Mesenchymal stem cell (in vitro differentiated cells and primary cell): Measurements from ENCODE around the gene GMPPA. TPM values are rescaled to one million over a fixed set of nuclear protein-coding genes. Genes with fewer than 3 reads are reported as not detected.
A peak's percentile ranks its signal among the peaks of the same experiment; 100 is the strongest.

ENCODE experiments used
- DNase-seq: peaks from one replicate; pipeline ENCODE4 v3.0.0-alpha.2; 2013
- H2AFZ ChIP-seq: one replicate; pipeline ENCODE4 v1.6.1; 2013; ENCODE audit warnings: low read depth, mild to moderate bottlenecking, control low read depth, inconsistent platforms, low read length, moderate library complexity
- H2AK5ac ChIP-seq: 2 replicates; pipeline ENCODE4 v1.6.1; 2013; ENCODE audit warnings: low read length, moderate library complexity, mild to moderate bottlenecking, inconsistent platforms; ENCODE audit not compliant: severe bottlenecking
- H2BK120ac ChIP-seq: one replicate; pipeline ENCODE4 v1.6.1; 2013; ENCODE audit warnings: low read depth, mild to moderate bottlenecking, inconsistent platforms, low read length, moderate library complexity
- H2BK12ac ChIP-seq, 2 experiments: one replicate each; pipeline ENCODE4 v1.6.1; 2013; ENCODE audit warnings: inconsistent platforms in 2 of 2, low read length in 2 of 2, mild to moderate bottlenecking in 2 of 2, moderate library complexity in 2 of 2, control low read depth in 1 of 2
- H2BK15ac ChIP-seq: one replicate; pipeline ENCODE4 v1.6.1; 2013; ENCODE audit warnings: mild to moderate bottlenecking, low read depth, inconsistent platforms; ENCODE audit not compliant: poor library complexity, severe bottlenecking
- H2BK5ac ChIP-seq: 2 replicates; pipeline ENCODE4 v1.6.1; 2013; ENCODE audit warnings: low read depth, mild to moderate bottlenecking, low read length, control low read depth, inconsistent platforms; ENCODE audit not compliant: poor library complexity, severe bottlenecking
- H3K14ac ChIP-seq, 2 experiments: one replicate each; pipeline ENCODE4 v1.6.1; 2013; ENCODE audit warnings: inconsistent platforms in 2 of 2, low read length in 2 of 2, control low read depth in 1 of 2, mild to moderate bottlenecking in 1 of 2, moderate library complexity in 1 of 2
- H3K18ac ChIP-seq, 2 experiments: one replicate each; pipeline ENCODE4 v1.6.1; 2013; ENCODE audit warnings: inconsistent platforms in 2 of 2, low read length in 2 of 2, control low read depth in 1 of 2, low read depth in 1 of 2, mild to moderate bottlenecking in 1 of 2
- H3K23ac ChIP-seq, 2 experiments: one replicate each; pipeline ENCODE4 v1.6.1; 2013; ENCODE audit warnings: inconsistent platforms in 2 of 2, low read length in 2 of 2, mild to moderate bottlenecking in 2 of 2, moderate library complexity in 2 of 2, control low read depth in 1 of 2
- H3K27ac ChIP-seq: 2 replicates; pipeline ENCODE4 v1.5.1; 2013; ENCODE audit warnings: mild to moderate bottlenecking, moderate library complexity, low read length, control low read depth, inconsistent platforms; ENCODE audit not compliant: poor library complexity, severe bottlenecking
- H3K27me3 ChIP-seq, 2 experiments: 2 replicates each; pipeline versions ENCODE4 v1.6.1 to v1.7.0; 2013; ENCODE audit warnings: low read length in 2 of 2, mild to moderate bottlenecking in 2 of 2, moderate library complexity in 2 of 2, control low read depth in 1 of 2, inconsistent platforms in 1 of 2; ENCODE audit not compliant: control insufficient read depth in 1 of 2, insufficient read depth in 1 of 2
- H3K36me3 ChIP-seq, 2 experiments: 2 replicates each; pipeline versions ENCODE4 v1.6.1 to v1.7.0; 2013; ENCODE audit warnings: low read length in 2 of 2, control low read depth in 1 of 2, inconsistent platforms in 1 of 2, low read depth in 1 of 2, mild to moderate bottlenecking in 1 of 2; ENCODE audit not compliant: insufficient read depth in 2 of 2, control insufficient read depth in 1 of 2
- H3K4ac ChIP-seq, 2 experiments: one replicate each; pipeline ENCODE4 v1.6.1; 2013; ENCODE audit warnings: inconsistent platforms in 2 of 2, low read length in 2 of 2, mild to moderate bottlenecking in 2 of 2, moderate library complexity in 2 of 2, control low read depth in 1 of 2, low read depth in 1 of 2
- H3K4me1 ChIP-seq: 2 replicates; pipeline ENCODE4 v1.6.1; 2013; ENCODE audit warnings: low read depth, low read length, control low read depth; ENCODE audit not compliant: control insufficient read depth, insufficient read depth
- H3K4me2 ChIP-seq: 2 replicates; pipeline ENCODE4 v1.6.1; 2013; ENCODE audit warnings: low read length, mild to moderate bottlenecking, inconsistent platforms; ENCODE audit not compliant: poor library complexity, severe bottlenecking
- H3K4me3 ChIP-seq, 2 experiments: 2 replicates each; pipeline versions ENCODE4 v1.5.1 to v1.7.0; 2013; ENCODE audit warnings: low read length in 2 of 2, mild to moderate bottlenecking in 2 of 2, control low read depth in 1 of 2, low read depth in 1 of 2; ENCODE audit not compliant: insufficient read depth in 1 of 2
- H3K79me1 ChIP-seq: replicated peaks from 2 replicates; pipeline ENCODE4 v1.6.1; 2013; ENCODE audit warnings: mild to moderate bottlenecking, control low read depth, low read length, inconsistent platforms; ENCODE audit not compliant: poor library complexity, severe bottlenecking
- H3K9ac ChIP-seq: 2 replicates; pipeline ENCODE4 v1.7.0; 2013; ENCODE audit warnings: mild to moderate bottlenecking, low read length, moderate library complexity
- H3K9me3 ChIP-seq: 2 replicates; pipeline ENCODE4 v1.7.0; 2013; ENCODE audit warnings: mild to moderate bottlenecking, low read length; ENCODE audit not compliant: control insufficient read depth
- H4K8ac ChIP-seq: one replicate; pipeline ENCODE4 v1.6.1; 2013; ENCODE audit warnings: inconsistent platforms, mild to moderate bottlenecking, low read length, moderate library complexity
- H4K91ac ChIP-seq: one replicate; pipeline ENCODE4 v1.6.1; 2013; ENCODE audit warnings: mild to moderate bottlenecking, low read length, inconsistent platforms
- WGBS: methylation state at CpG from one replicate; pipeline ENCODE4 v1.1.7; 2013; ENCODE audit warnings: mixed read lengths; 5-methylcytosine and 5-hydroxymethylcytosine counted together
- polyA plus RNA-seq, 2 experiments: library from polyadenylated mRNA; stranded (reverse); fragments of 200-250 nt; gene quantifications; one replicate each; pipeline ENCODE4 v1.2.3, GENCODE V29; 2013

GMPPA gene
- 41.8 TPM for polyA plus RNA-seq (2013, experiment 1 of 2)
- 41.6 TPM for polyA plus RNA-seq (2013, experiment 2 of 2)

DNA sequence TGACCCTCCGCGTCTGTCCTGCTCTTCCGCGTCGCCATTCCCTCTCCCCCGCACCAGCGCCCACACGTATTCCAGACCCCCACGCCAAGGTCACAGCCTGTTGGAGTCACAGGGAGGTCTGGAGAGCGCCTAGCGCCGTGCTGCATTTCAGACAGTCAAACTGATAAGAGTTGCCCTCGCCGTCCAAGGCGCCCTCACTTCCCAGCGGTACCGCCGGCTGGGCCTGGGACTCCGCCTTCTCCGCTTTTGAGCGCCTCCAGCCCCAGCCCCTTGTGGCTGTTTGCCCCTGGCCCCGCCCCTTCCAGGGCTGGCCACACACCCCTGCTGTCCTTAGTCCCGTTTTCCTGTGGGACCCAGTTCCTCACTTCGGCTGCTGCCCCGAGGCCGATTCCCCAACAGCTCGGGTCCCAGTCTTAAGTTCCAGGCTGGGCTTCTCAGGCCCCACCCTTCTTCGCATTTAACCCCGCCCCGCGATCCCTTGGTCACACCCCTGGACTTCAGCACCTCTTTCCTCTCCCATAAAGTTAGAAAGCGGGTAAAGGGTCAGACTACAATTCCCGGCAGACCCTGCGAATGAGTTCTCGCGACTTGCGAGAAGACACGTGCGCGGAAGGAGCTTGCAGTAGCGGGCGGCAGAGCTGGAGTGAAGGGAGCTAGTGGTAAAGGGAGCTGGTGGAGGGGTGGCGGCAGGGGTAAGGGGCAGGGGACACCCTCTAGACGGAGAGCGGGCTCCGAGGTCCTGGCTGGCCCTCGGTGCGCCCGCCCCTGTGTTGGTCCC is at the start of gene GMPPA:
Gene GMPPA (plus strand): TSS at position 612 of the 778 bp plus-strand sequence. CDS start 1,085 bp downstream, outside the sequence.
- under 1% methylated on average over 45 of the region's 49 CpGs for WGBS
- Histone ChIP-seq H3K9ac (peak within 1 kb of the TSS; percentile 96), H4K91ac (peak within 1 kb of the TSS; percentile 93), H2BK12ac (peak within 1 kb of the TSS; percentile 7 to 58), H2BK15ac (peak within 1 kb of the TSS; percentile 63), H2AFZ (peak within 1 kb of the TSS; percentile 59), H3K4me1 (peaks cover 32% of the 10 kb centered on the region), H2BK120ac (peak within 1 kb of the TSS; percentile 24), H3K27me3 (peaks cover 0 to 41% of the 10 kb centered on the region in 2 experiments), H3K18ac (peak within 1 kb of the TSS; percentile 89 to 93), H3K79me1 (peaks cover 23% of the 10 kb centered on the region), H3K4me2 (peak within 1 kb of the TSS; percentile 86), H3K14ac (peak within 1 kb of the TSS; percentile 49 to 93), H2BK5ac (peak within 1 kb of the TSS; percentile 26), H3K4ac (peak within 1 kb of the TSS; percentile 20 to 56), H3K9me3 (no peaks in the 10 kb centered on the region), H3K23ac (no peak within 1 kb of the TSS), H2AK5ac (peak within 1 kb of the TSS; percentile 50), H3K36me3 (peaks cover 19 to 20% of the 10 kb centered on the region in 2 experiments), H3K27ac (peak within 1 kb of the TSS; percentile 82), H4K8ac (peak within 1 kb of the TSS; percentile 91), H3K4me3 (peak within 1 kb of the TSS; percentile 75 to 91)
- DNase-seq = peak; percentile 99

DNA sequence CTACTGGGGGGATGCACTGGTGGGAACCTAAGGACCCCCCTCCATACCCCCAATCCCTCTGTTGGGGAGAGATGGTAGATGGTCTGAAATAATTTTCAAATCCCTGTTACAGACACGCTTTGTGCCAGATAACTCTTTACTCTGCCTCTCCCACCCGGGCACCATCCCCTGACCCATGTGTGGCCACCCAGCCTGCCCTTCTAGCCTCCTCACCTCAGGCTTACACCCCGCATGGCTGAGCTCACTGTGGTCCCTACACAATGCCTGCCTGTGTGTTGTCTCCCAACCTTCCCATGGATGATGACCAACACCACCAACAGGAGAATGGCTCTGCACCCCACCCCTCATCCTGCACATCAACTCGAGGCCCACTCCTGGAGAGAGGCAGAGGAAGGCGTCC is 49.1 kb upstream of the GMPPA start:
- H3K9me3 ChIP-seq = no peaks in the 10 kb centered on the region
- no peak overlapping the region for H2AK5ac ChIP-seq
- no peaks in the 10 kb centered on the region for H3K27me3 ChIP-seq
- no peak overlapping the region for H3K4ac ChIP-seq
- 93% methylated on average over 5 of the region's 5 CpGs for whole genome bisulfite sequencing
- no peak overlapping the region for H3K18ac ChIP-seq
- peaks cover 34% of the 10 kb centered on the region for H3K79me1 ChIP-seq
- no peak overlapping the region for H3K27ac ChIP-seq
- H2BK5ac ChIP-seq = no peak overlapping the region
- H4K91ac ChIP-seq = no peak overlapping the region
- no peak overlapping the region for H2BK15ac ChIP-seq
- H3K9ac ChIP-seq = no peak overlapping the region
- no peak overlapping the region for H2AFZ ChIP-seq
- H3K4me2 ChIP-seq = no peak overlapping the region
- no peak overlapping the region for H3K14ac ChIP-seq
- H3K36me3 ChIP-seq = peaks cover 54 to 63% of the 10 kb centered on the region in 2 experiments
- no peak overlapping the region for H3K23ac ChIP-seq
- no peak overlapping the region for H2BK12ac ChIP-seq
- peaks cover 54% of the 10 kb centered on the region for H3K4me1 ChIP-seq
- DNase-seq = no peak
- H4K8ac ChIP-seq = no peak overlapping the region
- H2BK120ac ChIP-seq = no peak overlapping the region
- no peak overlapping the region for H3K4me3 ChIP-seq

DNA sequence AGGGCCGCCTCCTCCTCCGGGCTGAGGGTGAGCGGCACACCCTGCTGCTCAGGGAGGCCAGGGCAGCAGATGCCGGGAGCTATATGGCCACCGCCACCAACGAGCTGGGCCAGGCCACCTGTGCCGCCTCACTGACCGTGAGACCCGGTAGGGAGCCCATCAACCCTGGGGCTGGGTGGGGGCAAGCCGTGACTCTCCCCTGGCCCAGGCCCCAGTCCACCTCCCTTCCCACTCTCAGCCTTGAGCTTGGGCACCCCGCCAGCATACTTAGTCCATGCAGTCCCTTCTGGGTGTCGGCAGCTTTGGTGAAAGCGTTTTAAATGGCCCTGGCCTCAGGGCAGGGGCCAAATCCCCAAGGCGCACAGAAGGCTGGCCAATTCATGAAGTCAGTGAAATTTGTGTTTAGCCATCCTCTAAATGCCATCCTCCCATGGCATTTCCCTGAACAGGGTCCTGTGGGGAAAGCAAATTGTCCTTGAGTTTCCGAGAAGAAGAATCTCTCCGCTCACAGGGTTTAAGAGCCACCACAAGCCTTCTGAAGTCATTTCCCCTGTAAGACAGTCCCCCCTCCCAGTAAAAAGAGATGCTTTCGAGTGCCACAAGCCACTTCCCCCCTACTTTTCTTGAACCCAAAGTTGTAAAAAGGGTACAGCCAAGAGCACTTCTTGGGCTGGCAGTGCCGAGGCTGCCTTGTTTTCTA is 46.9 kb upstream of the GMPPA start:
- Histone ChIP-seq H4K91ac (no peak overlapping the region), H3K79me1 (peaks cover 29% of the 10 kb centered on the region), H3K36me3 (peaks cover 56 to 61% of the 10 kb centered on the region in 2 experiments), H3K14ac (no peak overlapping the region), H3K27ac (peak overlapping the region; percentile 93), H3K4ac (peak overlapping the region in 1 of 2 experiments; percentile 51), H2BK120ac (peak overlapping the region; percentile 1), H3K4me3 (no peak overlapping the region), H3K9ac (peak overlapping the region; percentile 82), H3K9me3 (no peaks in the 10 kb centered on the region), H3K18ac (peak overlapping the region in 1 of 2 experiments; percentile 68), H3K4me2 (no peak overlapping the region), H3K4me1 (peaks cover 39% of the 10 kb centered on the region), H2BK5ac (no peak overlapping the region), H3K23ac (no peak overlapping the region), H2BK15ac (peak overlapping the region; percentile 53), H2BK12ac (peak overlapping the region; percentile 53 to 85), H4K8ac (no peak overlapping the region), H2AK5ac (peak overlapping the region; percentile 88), H3K27me3 (no peaks in the 10 kb centered on the region), H2AFZ (no peak overlapping the region)
- DNase-seq = no peak
- 94% methylated on average over 18 of the region's 18 CpGs for WGBS
